ENCODE data around the gene DALRD3.
"Not testable (repeated sequence)": the region's sequence is repeated elsewhere in the genome, so short reads cannot be mapped to it uniquely, and the experiment has no call there.

DALRD3 gene

DNA sequence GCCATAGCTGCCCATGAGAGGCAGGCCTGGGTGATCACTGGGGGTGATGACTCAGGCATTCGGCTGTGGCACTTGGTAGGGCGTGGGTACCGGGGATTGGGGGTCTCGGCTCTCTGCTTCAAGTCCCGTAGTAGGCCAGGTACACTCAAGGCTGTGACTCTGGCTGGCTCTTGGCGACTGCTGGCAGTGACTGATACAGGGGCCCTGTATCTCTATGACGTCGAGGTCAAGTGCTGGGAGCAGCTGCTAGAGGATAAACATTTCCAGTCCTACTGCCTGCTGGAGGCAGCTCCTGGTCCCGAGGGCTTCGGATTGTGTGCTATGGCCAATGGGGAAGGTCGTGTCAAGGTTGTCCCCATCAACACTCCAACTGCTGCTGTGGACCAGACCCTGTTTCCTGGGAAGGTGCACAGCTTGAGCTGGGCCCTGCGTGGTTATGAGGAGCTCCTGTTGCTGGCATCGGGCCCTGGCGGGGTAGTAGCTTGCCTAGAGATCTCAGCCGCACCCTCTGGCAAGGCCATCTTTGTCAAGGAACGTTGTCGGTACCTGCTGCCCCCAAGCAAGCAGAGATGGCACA is 5.9 kb downstream of the DALRD3 start:
- no peak overlapping the region for H3K4me3 Mint-ChIP-seq
- H3K27ac Mint-ChIP-seq = no peak overlapping the region
- H3K9me3 Mint-ChIP-seq = no peaks in the 10 kb centered on the region
- H3K27me3 Mint-ChIP-seq (ENCODE audit: low read depth, poor library complexity) = no peaks in the 10 kb centered on the region
- no peak for DNase-seq
- no peak for TF ChIP-seq CTCF (IDR thresholded peaks at IDR 0.05)
- H3K36me3 Mint-ChIP-seq (ENCODE audit: low read depth) = peaks cover 41% of the 10 kb centered on the region
- peaks cover 24% of the 10 kb centered on the region for H3K4me1 Mint-ChIP-seq

GRCh38 chr3:49009396-49009795 is 9.0 kb downstream of the DALRD3 start:
- TF ChIP-seq CTCF (IDR thresholded peaks at IDR 0.05) = no peak
- no peak overlapping the region for H3K27ac Mint-ChIP-seq
- H3K27me3 Mint-ChIP-seq (ENCODE audit: low read depth, poor library complexity) = no peaks in the 10 kb centered on the region
- H3K36me3 Mint-ChIP-seq (ENCODE audit: low read depth) = peaks cover 25% of the 10 kb centered on the region
- H3K4me1 Mint-ChIP-seq = peaks cover 23% of the 10 kb centered on the region
- no peaks in the 10 kb centered on the region for H3K9me3 Mint-ChIP-seq
- no peak for DNase-seq
- H3K4me3 Mint-ChIP-seq = peak overlapping the region; percentile 60

DNA sequence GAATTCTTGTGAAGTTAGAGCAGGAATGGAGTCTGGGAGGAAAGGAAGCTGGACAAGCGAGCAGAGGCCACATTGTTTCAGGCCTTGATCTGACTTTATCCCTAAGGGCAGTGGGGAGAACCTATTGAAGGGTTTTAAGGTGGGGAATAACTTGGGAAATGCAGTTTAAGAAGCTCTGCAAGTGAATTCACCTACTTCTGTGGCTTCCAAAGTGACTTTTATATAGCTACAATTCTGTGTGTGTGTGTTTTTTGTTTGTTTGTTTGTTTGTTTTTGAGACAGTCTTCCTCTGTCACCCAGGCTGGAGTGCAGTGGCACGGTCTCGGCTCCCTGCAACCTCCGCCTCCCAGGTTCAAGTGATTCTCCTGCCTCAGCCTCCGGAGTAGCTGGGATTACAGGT is 9.8 kb downstream of the DALRD3 start:
- H3K9me3 Mint-ChIP-seq; DNase-seq; H3K27me3 Mint-ChIP-seq (ENCODE audit: low read depth, poor library complexity): not testable (repeated sequence)
- Mint-ChIP-seq H3K36me3 (ENCODE audit: low read depth) (peaks cover 20% of the 10 kb centered on the region), H3K4me1 (peaks cover 23% of the 10 kb centered on the region), H3K27ac (peak overlapping the region; percentile 58), H3K4me3 (peak overlapping the region; percentile 98)

DNA sequence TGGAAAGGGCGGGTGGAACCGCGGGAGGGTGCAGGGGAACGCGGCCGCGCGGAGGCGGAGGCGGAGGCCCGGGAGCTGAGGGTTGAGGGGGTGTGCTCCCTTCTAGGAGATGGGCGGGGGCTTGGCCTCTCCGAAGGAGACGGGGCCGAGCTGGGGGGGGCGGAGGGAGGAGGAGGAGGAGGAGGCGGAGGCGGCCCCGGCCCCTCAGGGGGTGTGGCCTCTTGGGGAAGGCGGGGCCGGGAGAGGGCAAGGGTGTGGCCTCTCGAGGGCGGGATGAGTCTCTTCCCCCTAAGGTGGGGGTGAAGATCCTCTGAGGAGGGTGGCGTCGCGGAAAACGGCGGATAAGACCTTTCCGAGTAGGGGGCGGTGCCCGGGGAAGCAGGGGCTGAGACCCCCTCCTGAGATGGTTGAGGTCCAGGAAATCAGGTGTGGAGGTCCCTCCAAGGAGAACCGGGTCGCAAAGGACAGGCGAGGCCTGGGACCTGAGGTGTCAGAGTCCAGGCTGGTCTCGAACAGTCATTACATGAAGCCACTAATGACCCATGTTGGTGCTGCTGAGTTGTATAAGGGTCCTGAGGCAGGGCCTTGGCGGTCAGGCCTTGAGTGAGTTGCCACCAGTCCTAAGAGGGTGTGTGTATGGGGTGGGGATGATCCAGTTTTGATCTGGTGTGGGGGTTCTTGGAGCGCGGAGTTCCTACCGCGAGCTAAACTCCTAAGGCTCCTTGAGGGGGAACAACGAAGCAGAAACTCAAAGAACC is 10.4 kb downstream of the DALRD3 start:
- TF ChIP-seq CTCF (IDR thresholded peaks at IDR 0.05) = no peak
- DNase-seq = peak; percentile 88
- Mint-ChIP-seq H3K4me3 (peak overlapping the region; percentile 98), H3K4me1 (peaks cover 23% of the 10 kb centered on the region), H3K36me3 (ENCODE audit: low read depth) (peaks cover 20% of the 10 kb centered on the region), H3K27me3 (ENCODE audit: low read depth, poor library complexity) (no peaks in the 10 kb centered on the region), H3K27ac (peak overlapping the region; percentile 99), H3K9me3 (no peaks in the 10 kb centered on the region)

- Mint-ChIP-seq H3K4me3 (peak within 1 kb of the TSS; percentile 98), H3K9me3 (no peaks in the 10 kb centered on the region), H3K27me3 (ENCODE audit: low read depth, poor library complexity) (peaks cover 3% of the 10 kb centered on the region), H3K27ac (peak within 1 kb of the TSS; percentile 99), H3K36me3 (ENCODE audit: low read depth) (peaks cover 21% of the 10 kb centered on the region), H3K4me1 (peaks cover 23% of the 10 kb centered on the region)
- peak; percentile 94 for DNase-seq
- TF ChIP-seq CTCF (IDR thresholded peaks at IDR 0.05) = peak; percentile 15
Observed at GRCh38 chr3:49007068-49007770, 11.2 kb downstream of the DALRD3 start, which contains the start of gene WDR6. TSS of gene WDR6 (plus strand) at chr3:49007391. CDS start at chr3:49007432, 41 bp downstream.

DNA sequence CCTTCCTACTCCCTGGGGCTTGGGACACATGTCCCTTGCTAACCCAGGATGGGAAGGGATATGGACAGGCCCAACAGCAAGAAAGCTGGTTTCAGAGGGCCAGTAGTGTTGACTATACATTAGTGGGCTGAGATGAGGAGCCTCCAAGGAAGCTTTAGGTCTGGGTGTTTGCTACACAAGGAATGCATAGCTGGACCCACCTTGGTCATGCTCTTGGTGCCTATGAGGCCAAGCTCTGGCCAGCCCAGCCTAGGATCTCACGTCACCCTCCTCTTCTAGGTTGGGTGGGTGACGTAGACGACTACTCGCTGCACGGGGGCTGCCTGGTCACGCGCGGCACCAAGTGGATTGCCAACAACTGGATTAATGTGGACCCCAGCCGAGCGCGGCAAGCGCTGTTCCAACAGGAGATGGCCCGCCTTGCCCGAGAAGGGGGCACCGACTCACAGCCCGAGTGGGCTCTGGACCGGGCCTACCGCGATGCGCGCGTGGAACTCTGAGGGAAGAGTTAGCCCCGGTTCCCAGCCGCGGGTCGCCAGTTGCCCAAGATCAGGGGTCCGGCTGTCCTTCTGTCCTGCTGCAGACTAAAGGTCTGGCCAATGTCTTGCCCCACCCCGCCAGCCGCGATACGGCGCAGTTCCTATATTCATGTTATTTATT is 11.8 kb downstream of the DALRD3 start:
- Mint-ChIP-seq H3K36me3 (ENCODE audit: low read depth) (peaks cover 19% of the 10 kb centered on the region), H3K4me1 (peaks cover 23% of the 10 kb centered on the region), H3K9me3 (no peaks in the 10 kb centered on the region), H3K27ac (peak overlapping the region; percentile 66), H3K4me3 (peak overlapping the region; percentile 98), H3K27me3 (ENCODE audit: low read depth, poor library complexity) (peaks cover 4% of the 10 kb centered on the region)
- DNase-seq = no peak
- no peak for TF ChIP-seq CTCF (IDR thresholded peaks at IDR 0.05)
